Thyroid gland (tissue), 4 donors: ENCODE data around the gene LPCAT1. TPM values are rescaled to one million over a fixed set of nuclear protein-coding genes. Genes with fewer than 3 reads are reported as not detected.

ENCODE experiments used
- DNase-seq, 2 donors: peaks; one replicate each; pipeline ENCODE4 v3.0.0-alpha.2; 2019
- H3K27ac ChIP-seq, 3 donors: fragments of 200-600 bp; sonication (generic); 1 replicate in 2 of 3; 2 replicates in 1 of 3; pipeline ENCODE4 v1.5.1; 2016 to 2019; ENCODE audit warnings: mild to moderate bottlenecking in 1 of 3, moderate library complexity in 1 of 3
- H3K27me3 ChIP-seq: fragments of 200-600 bp; sonication (generic); one replicate; pipeline ENCODE4 v1.5.1; 2019
- H3K36me3 ChIP-seq, 2 donors: fragments of 200-600 bp; sonication (generic); one replicate each; pipeline ENCODE4 v1.5.1; 2016 to 2019
- H3K4me1 ChIP-seq, 2 donors: fragments of 200-600 bp; sonication (generic); one replicate each; pipeline ENCODE4 v1.5.1; 2017 to 2019
- H3K4me3 ChIP-seq, 3 donors: fragments of 200-600 bp; sonication (generic); replicated peaks in 1 of 3; 1 replicate in 2 of 3; 2 replicates in 1 of 3; pipeline ENCODE4 v1.5.1; 2016; ENCODE audit warnings: mild to moderate bottlenecking in 1 of 3
- H3K9me3 ChIP-seq: fragments of 200-600 bp; sonication (generic); one replicate; pipeline ENCODE4 v1.5.1; 2017
- CTCF ChIP-seq, 6 experiments: fragments of 200-600 bp in 3 of 6; fragments of 450-650 bp in 3 of 6; sonication (generic) in 3 of 6; IDR thresholded peaks; one replicate each; pipeline ENCODE4 v1.5.1; 2016 to 2019; ENCODE audit warnings: antibody characterized with exemption in 6 of 6, mild to moderate bottlenecking in 2 of 6, inconsistent platforms in 1 of 6, moderate library complexity in 1 of 6
- POLR2A ChIP-seq, 2 donors: fragments of 450-650 bp; IDR thresholded peaks; one replicate each; pipeline ENCODE4 v1.6.1; 2017; ENCODE audit warnings: antibody characterized with exemption in 2 of 2, mild to moderate bottlenecking in 2 of 2, moderate library complexity in 1 of 2
- WGBS, 2 donors: methylation state at CpG; one replicate each; pipeline ENCODE4 v1.1.5; 2017; 5-methylcytosine and 5-hydroxymethylcytosine counted together
- intact Hi-C: fragments of 100-400 bp; cut with DNase I; formaldehyde crosslinking; loops from one replicate; pipeline ENCODE4 v1.15.1; 2023
- total RNA-seq, 4 donors: library from RNA; depleted of rRNA; stranded (reverse); fragments of >200 nt; gene quantifications; one replicate each; pipeline ENCODE4 v1.2.3, GENCODE V29; 2016

Gene LPCAT1
- total RNA-seq, 4 donors from 2014 or later, result 30.9 to 35.7 (median 33.3) TPM

GRCh38 chr5:1527533-1528205, 3.9 kb upstream of the LPCAT1 start:
- no peaks in the 10 kb centered on the region for H3K9me3 ChIP-seq
- TF ChIP-seq POLR2A (IDR thresholded peaks at IDR 0.05) (no peak), CTCF (IDR thresholded peaks at IDR 0.05) (no peak)
- no peak overlapping the region for H3K4me3 ChIP-seq
- intact Hi-C loops, result no loop called here
- no peaks in the 10 kb centered on the region for H3K27me3 ChIP-seq
- no peaks in the 10 kb centered on the region for H3K36me3 ChIP-seq
- no peak overlapping the region for H3K27ac ChIP-seq
- H3K4me1 ChIP-seq, result peaks cover 3 to 8% of the 10 kb centered on the region in 2 donors
- WGBS, 2 donors, result 78 to 79% methylated on average over 12 of the region's 12 CpGs
- no peak for DNase-seq

GRCh38 chr5:1526681-1527131, 2.9 kb upstream of the LPCAT1 start:
- H3K27ac ChIP-seq, result no peak overlapping the region
- DNase-seq, result peak in 1 of 2 donors; percentile 0
- intact Hi-C loops, result no loop called here
- peaks cover 3 to 18% of the 10 kb centered on the region in 2 donors for H3K4me1 ChIP-seq
- no peaks in the 10 kb centered on the region for H3K9me3 ChIP-seq
- TF ChIP-seq POLR2A (IDR thresholded peaks at IDR 0.05), result no peak
- TF ChIP-seq CTCF (IDR thresholded peaks at IDR 0.05), result no peak
- H3K36me3 ChIP-seq, result no peaks in the 10 kb centered on the region
- H3K4me3 ChIP-seq, result no peak overlapping the region
- 74 to 79% methylated on average over 7 to 9 of the region's 9 CpGs for WGBS, 2 donors
- H3K27me3 ChIP-seq, result no peaks in the 10 kb centered on the region

DNA sequence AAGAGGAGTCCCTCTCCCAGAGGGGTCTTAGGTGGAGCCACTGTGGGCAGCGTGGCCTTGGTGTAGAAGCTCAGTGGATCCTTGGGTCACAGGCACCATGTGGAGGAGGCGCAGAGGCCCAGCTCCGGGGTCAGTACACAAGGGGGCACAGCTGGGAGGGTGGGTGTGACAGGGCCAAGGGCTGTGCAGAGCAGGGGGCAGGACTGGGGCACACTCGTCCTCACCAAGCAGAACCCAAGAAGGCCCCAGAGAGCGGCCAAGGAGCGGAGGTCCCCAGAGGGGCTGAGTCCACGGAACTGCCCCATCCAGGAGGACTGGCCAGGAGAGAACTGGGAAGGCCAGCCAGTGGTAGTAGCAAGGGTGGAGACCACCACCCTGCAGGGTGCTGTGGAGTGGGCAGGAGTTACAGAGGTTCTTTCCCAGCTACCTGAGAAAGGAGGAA, 2.5 kb upstream of the LPCAT1 start:
- H3K9me3 ChIP-seq, result no peaks in the 10 kb centered on the region
- TF ChIP-seq POLR2A (IDR thresholded peaks at IDR 0.05), result no peak
- TF ChIP-seq CTCF (IDR thresholded peaks at IDR 0.05), result no peak
- H3K4me1 ChIP-seq, result peaks cover 3 to 19% of the 10 kb centered on the region in 2 donors
- H3K27ac ChIP-seq, result no peak overlapping the region
- intact Hi-C loops, result no loop called here
- H3K36me3 ChIP-seq, result no peaks in the 10 kb centered on the region
- peak in 1 of 2 donors; percentile 0 for DNase-seq
- H3K4me3 ChIP-seq, result no peak overlapping the region
- whole genome bisulfite sequencing, 2 donors, result 94 to 95% methylated on average over 7 of the region's 7 CpGs
- no peaks in the 10 kb centered on the region for H3K27me3 ChIP-seq

- H3K4me1 ChIP-seq, result peaks cover 3 to 19% of the 10 kb centered on the region in 2 donors
- H3K4me3 ChIP-seq, result no peak overlapping the region
- intact Hi-C loops, result no loop called here
- no peaks in the 10 kb centered on the region for H3K36me3 ChIP-seq
- H3K27ac ChIP-seq, result no peak overlapping the region
- TF ChIP-seq POLR2A (IDR thresholded peaks at IDR 0.05), result no peak
- TF ChIP-seq CTCF (IDR thresholded peaks at IDR 0.05), result no peak
- no peaks in the 10 kb centered on the region for H3K9me3 ChIP-seq
- DNase-seq, result no peak
- 89 to 91% methylated on average over 8 of the region's 8 CpGs for WGBS, 2 donors
- no peaks in the 10 kb centered on the region for H3K27me3 ChIP-seq
These were observed 1.9 kb upstream of the LPCAT1 start for GRCh38 chr5:1525624-1526189.
